Stimulated activated CD4-positive, alpha-beta T cell treated with anti-CD3 and anti-CD28 coated beads, Interleukin-2, amount 100 ng/mL, for 4 hours (primary cell): ENCODE measurements around the gene RNF34.

Source experiments
- DNase-seq: peaks from one replicate; pipeline ENCODE4 v3.0.0-alpha.2; 2020; ENCODE audit warnings: low read depth

Gene RNF34

GRCh38 chr12:121467638-121468498, 68.0 kb downstream of the RNF34 start:
- no peak for DNase-seq

GRCh38 chr12:121468499-121468801, 68.5 kb downstream of the RNF34 start:
- DNase-seq = no peak

- DNase-seq = no peak
Observed at GRCh38 chr12:121470751-121471150, 70.8 kb downstream of the RNF34 start.

GRCh38 chr12:121472150-121472905, 72.4 kb downstream of the RNF34 start:
- DNase-seq = no peak
